DOHH2 (cell line): ENCODE results near the gene SYDE1.
A peak's percentile ranks its signal among the peaks of the same experiment; 100 is the strongest.

Experiments used
- H3F3A ChIP-seq: fragments of 200-600 bp; sonication (generic), shearing (Covaris generic); 2 replicates; pipeline ENCODE4 v1.6.0; 2016; ENCODE audit warnings: antibody characterized with exemption, mild to moderate bottlenecking; ENCODE audit not compliant: control insufficient read depth, insufficient read depth
- H3K27ac ChIP-seq: fragments of 200-600 bp; sonication (generic); 2 replicates; pipeline ENCODE4 v1.5.1; 2014; ENCODE audit warnings: low read depth, mild to moderate bottlenecking, low read length, moderate library complexity
- H3K27me3 ChIP-seq: fragments of 200-600 bp; sonication (generic); 2 replicates; pipeline ENCODE4 v1.6.1; 2014; ENCODE audit warnings: mild to moderate bottlenecking, low read length, mixed read lengths; ENCODE audit not compliant: control insufficient read depth
- H3K36me3 ChIP-seq: fragments of 200-600 bp; sonication (generic); 2 replicates; pipeline ENCODE4 v1.6.1; 2014; ENCODE audit warnings: mild to moderate bottlenecking, low read length, moderate library complexity, mixed read lengths; ENCODE audit not compliant: control insufficient read depth
- H3K4me1 ChIP-seq: fragments of 200-600 bp; sonication (generic); 2 replicates; pipeline ENCODE4 v1.6.1; 2014; ENCODE audit warnings: mild to moderate bottlenecking, low read length, mixed read lengths; ENCODE audit not compliant: control insufficient read depth
- H3K4me2 ChIP-seq: fragments of 200-600 bp; sonication (generic); 2 replicates; pipeline ENCODE4 v1.6.0; 2014; ENCODE audit warnings: mild to moderate bottlenecking, low read length, moderate library complexity
- H3K4me3 ChIP-seq: fragments of 200-600 bp; sonication (generic); 2 replicates; pipeline ENCODE4 v1.5.1; 2014; ENCODE audit warnings: mild to moderate bottlenecking, low read length, mixed read lengths
- H3K79me2 ChIP-seq: fragments of 200-600 bp; sonication (generic); 2 replicates; pipeline ENCODE4 v1.6.1; 2014; ENCODE audit warnings: mild to moderate bottlenecking, low read length, mixed read lengths; ENCODE audit not compliant: control insufficient read depth
- H3K9me2 ChIP-seq: fragments of 200-600 bp; sonication (generic); replicated peaks from 2 replicates; pipeline ENCODE4 v1.6.1; 2014; ENCODE audit warnings: mild to moderate bottlenecking, low read length, mixed read lengths; ENCODE audit not compliant: control insufficient read depth
- H3K9me3 ChIP-seq: fragments of 200-600 bp; sonication (generic); 2 replicates; pipeline ENCODE4 v1.6.1; 2014; ENCODE audit warnings: antibody characterized with exemption, low read length, mixed read lengths; ENCODE audit not compliant: control insufficient read depth, insufficient read depth
- H4K20me1 ChIP-seq: fragments of 200-600 bp; sonication (generic); 2 replicates; pipeline ENCODE4 v1.6.0; 2014; ENCODE audit warnings: low read depth, mild to moderate bottlenecking, antibody characterized with exemption, low read length, moderate library complexity; ENCODE audit not compliant: control insufficient read depth, insufficient read depth
- CTCF ChIP-seq: fragments of 200-600 bp; sonication (generic); IDR thresholded peaks from one replicate; pipeline ENCODE4 v1.5.1; 2014; ENCODE audit warnings: antibody characterized with exemption, mild to moderate bottlenecking, low read depth, low read length; ENCODE audit not compliant: poor library complexity, severe bottlenecking
- EZH2phosphoT487 ChIP-seq: fragments of 200-600 bp; sonication (generic); IDR thresholded peaks from 2 replicates; pipeline ENCODE4 v1.6.1; 2017; ENCODE audit warnings: borderline replicate concordance, mild to moderate bottlenecking, antibody characterized with exemption, low read length, moderate library complexity, mixed read lengths

The SYDE1 gene

DNA sequence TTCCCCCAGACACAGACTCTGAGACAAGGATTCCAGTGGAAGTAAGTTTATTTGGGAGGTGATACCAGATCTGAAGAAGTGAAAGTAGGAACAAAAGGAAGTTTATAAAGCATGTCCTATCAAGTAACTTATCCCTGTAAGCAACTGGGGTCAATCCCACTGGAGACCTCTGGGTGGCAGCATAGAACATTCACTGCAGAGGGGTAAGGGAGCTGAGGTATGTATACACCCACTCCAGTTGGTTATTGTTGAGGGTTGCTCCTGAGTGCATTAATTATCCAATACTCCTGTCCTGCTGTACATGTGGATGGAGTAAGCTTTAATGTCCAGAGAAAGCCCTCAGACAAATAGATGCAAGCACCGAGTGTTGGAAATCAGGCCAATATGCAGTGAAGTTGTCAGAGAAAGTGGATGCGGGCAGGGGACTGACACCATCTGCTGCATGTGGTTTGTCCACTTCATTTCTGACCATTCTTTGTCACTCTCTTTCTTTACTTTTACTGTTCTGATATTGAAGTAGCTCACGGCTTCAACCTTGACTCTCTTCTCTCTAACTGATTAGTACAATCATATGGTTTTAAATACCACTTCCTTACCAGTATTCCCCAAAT, 46.9 kb downstream of the SYDE1 start:
- peaks cover 8% of the 10 kb centered on the region for H3K9me3 ChIP-seq
- H3K36me3 ChIP-seq = no peaks in the 10 kb centered on the region
- H3K4me1 ChIP-seq = peaks cover 2% of the 10 kb centered on the region
- no peak overlapping the region for H3K27ac ChIP-seq
- H3K79me2 ChIP-seq = no peaks in the 10 kb centered on the region
- H3K4me2 ChIP-seq = no peak overlapping the region
- H3F3A ChIP-seq = no peaks in the 10 kb centered on the region
- no peaks in the 10 kb centered on the region for H3K9me2 ChIP-seq
- TF ChIP-seq EZH2phosphoT487 (no peak), CTCF (peak; percentile 87)
- H3K4me3 ChIP-seq = no peak overlapping the region
- no peaks in the 10 kb centered on the region for H4K20me1 ChIP-seq
- peaks cover 2% of the 10 kb centered on the region; the same call in 1 of the 2 replicates for H3K27me3 ChIP-seq

DNA sequence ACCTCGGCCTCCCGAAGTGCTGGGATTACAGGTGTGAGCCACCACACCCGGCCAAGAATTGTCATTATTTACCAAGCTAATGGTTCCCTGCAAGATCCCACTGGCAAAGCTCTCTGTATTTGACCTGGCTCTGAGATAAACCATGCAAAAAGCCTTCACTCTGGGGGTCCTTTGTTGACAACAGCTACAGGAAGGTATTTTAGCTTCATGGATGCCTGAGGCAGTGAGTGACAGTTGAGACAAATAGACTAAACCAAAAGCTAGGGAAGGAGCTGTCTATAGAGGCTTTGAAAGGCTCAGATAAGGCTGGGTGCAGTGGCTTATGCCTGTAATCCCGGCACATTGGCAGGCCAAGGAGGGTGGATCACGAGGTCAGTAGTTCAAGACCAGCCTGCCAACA, 48.1 kb downstream of the SYDE1 start:
- Histone ChIP-seq H3K4me2 (no peak overlapping the region), H3K79me2 (no peaks in the 10 kb centered on the region), H4K20me1 (no peaks in the 10 kb centered on the region), H3K27me3 (peaks cover 2% of the 10 kb centered on the region; the same call in 1 of the 2 replicates), H3F3A (no peaks in the 10 kb centered on the region), H3K4me1 (peaks cover 10% of the 10 kb centered on the region), H3K36me3 (no peaks in the 10 kb centered on the region), H3K9me3 (peaks cover 8% of the 10 kb centered on the region), H3K27ac (no peak overlapping the region), H3K4me3 (no peak overlapping the region), H3K9me2 (no peaks in the 10 kb centered on the region)
- no peak for TF ChIP-seq EZH2phosphoT487
- no peak for TF ChIP-seq CTCF

- Histone ChIP-seq H3K9me2 (no peaks in the 10 kb centered on the region), H3K4me3 (no peak overlapping the region), H4K20me1 (no peaks in the 10 kb centered on the region), H3F3A (no peaks in the 10 kb centered on the region), H3K27ac (no peak overlapping the region), H3K9me3 (peaks cover 8% of the 10 kb centered on the region), H3K79me2 (no peaks in the 10 kb centered on the region), H3K27me3 (peaks cover 2% of the 10 kb centered on the region; the same call in 1 of the 2 replicates), H3K36me3 (no peaks in the 10 kb centered on the region), H3K4me2 (no peak overlapping the region), H3K4me1 (peaks cover 10% of the 10 kb centered on the region)
- TF ChIP-seq CTCF = no peak
- TF ChIP-seq EZH2phosphoT487 = no peak
Observed at GRCh38 chr19:15156391-15156790, 49.2 kb downstream of the SYDE1 start.
